HUES6 (cell line): ENCODE results near the gene NANS.
A peak's percentile ranks its signal among the peaks of the same experiment; 100 is the strongest.

ENCODE experiments used
- H3K27ac ChIP-seq: 2 replicates; pipeline ENCODE4 v1.7.0; 2013; ENCODE audit warnings: low read depth, mild to moderate bottlenecking, low read length, inconsistent platforms
- H3K27me3 ChIP-seq: 2 replicates; pipeline ENCODE4 v1.6.1; 2013; ENCODE audit warnings: low read length; ENCODE audit not compliant: control insufficient read depth, insufficient read depth
- H3K36me3 ChIP-seq: 2 replicates; pipeline ENCODE4 v1.6.1; 2013; ENCODE audit warnings: low read length; ENCODE audit not compliant: control insufficient read depth, insufficient read depth
- H3K4me1 ChIP-seq: 2 replicates; pipeline ENCODE4 v1.6.1; 2013; ENCODE audit warnings: low read length; ENCODE audit not compliant: control insufficient read depth, insufficient read depth
- H3K4me3 ChIP-seq: 2 replicates; pipeline ENCODE4 v1.5.1; 2013; ENCODE audit warnings: low read depth, low read length
- H3K9ac ChIP-seq: one replicate; pipeline ENCODE4 v1.6.1; 2013; ENCODE audit warnings: mild to moderate bottlenecking, low read length
- H3K9me3 ChIP-seq: 2 replicates; pipeline ENCODE4 v1.6.1; 2013; ENCODE audit warnings: low read depth, low read length; ENCODE audit not compliant: control insufficient read depth, insufficient read depth

NANS gene, protein sequence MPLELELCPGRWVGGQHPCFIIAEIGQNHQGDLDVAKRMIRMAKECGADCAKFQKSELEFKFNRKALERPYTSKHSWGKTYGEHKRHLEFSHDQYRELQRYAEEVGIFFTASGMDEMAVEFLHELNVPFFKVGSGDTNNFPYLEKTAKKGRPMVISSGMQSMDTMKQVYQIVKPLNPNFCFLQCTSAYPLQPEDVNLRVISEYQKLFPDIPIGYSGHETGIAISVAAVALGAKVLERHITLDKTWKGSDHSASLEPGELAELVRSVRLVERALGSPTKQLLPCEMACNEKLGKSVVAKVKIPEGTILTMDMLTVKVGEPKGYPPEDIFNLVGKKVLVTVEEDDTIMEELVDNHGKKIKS

GRCh38 chr9:98056269-98057137 is at the start of gene NANS:
NANS (plus strand) TSS chr9:98056732; CDS start chr9:98056809, 77 bp downstream.
- peaks cover 7% of the 10 kb centered on the region for H3K36me3 ChIP-seq
- no peak within 1 kb of the TSS for H3K27ac ChIP-seq
- peak within 1 kb of the TSS; percentile 79 for H3K9ac ChIP-seq

GRCh38 chr9:98007251-98007928 is 49.1 kb upstream of the NANS start:
- Histone ChIP-seq H3K27me3 (no peaks in the 10 kb centered on the region), H3K27ac (no peak overlapping the region), H3K36me3 (peaks cover 88% of the 10 kb centered on the region)

More at GRCh38 chr9:98056269-98057137, at the start of gene NANS:
- Histone ChIP-seq H3K4me1 (0 out of 2 replicates have a peak, but pooled peaks cover 3% of the 10 kb centered on the region), H3K27me3 (no peaks in the 10 kb centered on the region), H3K4me3 (peak within 1 kb of the TSS; percentile 97), H3K9me3 (no peaks in the 10 kb centered on the region)

GRCh38 chr9:98008764-98009163 is 47.8 kb upstream of the NANS start:
- no peaks in the 10 kb centered on the region for H3K27me3 ChIP-seq
- H3K9me3 ChIP-seq = no peaks in the 10 kb centered on the region
- H3K36me3 ChIP-seq = peaks cover 90% of the 10 kb centered on the region
- no peaks in the 10 kb centered on the region for H3K4me1 ChIP-seq
- H3K4me3 ChIP-seq = no peak overlapping the region
- H3K9ac ChIP-seq = no peak overlapping the region
- H3K27ac ChIP-seq = no peak overlapping the region

More at GRCh38 chr9:98007251-98007928, 49.1 kb upstream of the NANS start:
- Histone ChIP-seq H3K4me3 (no peak overlapping the region), H3K9me3 (no peaks in the 10 kb centered on the region), H3K4me1 (no peaks in the 10 kb centered on the region), H3K9ac (no peak overlapping the region)

DNA sequence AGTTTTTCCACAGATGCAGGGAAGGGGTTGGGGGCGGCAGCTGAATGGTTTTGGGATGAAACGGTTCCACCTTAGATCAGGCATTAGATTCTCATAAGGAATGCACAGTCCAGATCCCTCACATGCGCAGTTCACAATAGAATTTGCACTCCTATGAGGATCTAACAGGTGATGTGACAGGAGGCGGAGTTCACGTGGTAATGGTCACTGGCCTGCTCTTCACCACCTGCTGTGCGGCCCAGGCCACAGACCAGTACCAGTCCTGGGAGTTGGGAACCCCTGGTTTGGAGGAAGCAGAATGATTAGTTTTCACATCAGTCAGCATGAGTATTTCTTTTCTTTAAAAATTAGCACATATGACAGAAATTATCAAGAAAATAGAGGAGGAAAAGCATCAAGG is 47.1 kb upstream of the NANS start:
- Histone ChIP-seq H3K9ac (no peak overlapping the region), H3K9me3 (no peaks in the 10 kb centered on the region), H3K36me3 (peaks cover 89% of the 10 kb centered on the region), H3K4me1 (no peaks in the 10 kb centered on the region), H3K27me3 (no peaks in the 10 kb centered on the region), H3K27ac (no peak overlapping the region), H3K4me3 (no peak overlapping the region)

DNA sequence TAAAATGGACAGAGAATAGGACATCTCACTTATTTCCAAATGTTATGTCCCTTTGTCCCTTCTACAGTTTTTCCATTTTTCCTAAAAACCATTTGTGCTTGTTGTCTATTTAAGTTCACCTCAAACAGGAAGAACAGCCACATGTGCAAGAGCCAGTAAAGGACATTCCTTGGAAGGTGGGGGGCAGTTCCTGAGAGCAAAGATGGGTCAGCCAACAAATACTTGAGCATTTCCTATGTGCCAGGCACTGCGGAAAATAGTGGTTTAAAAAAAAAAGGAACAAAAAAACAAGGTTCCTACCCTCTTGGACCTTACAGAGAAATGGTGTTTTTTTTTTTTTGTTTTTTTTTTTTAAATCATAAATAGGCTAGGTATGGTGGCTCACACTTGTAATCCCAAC is 46.6 kb upstream of the NANS start:
- H3K27me3 ChIP-seq = no peaks in the 10 kb centered on the region
- H3K4me1 ChIP-seq = no peaks in the 10 kb centered on the region
- H3K27ac ChIP-seq = no peak overlapping the region
- no peaks in the 10 kb centered on the region for H3K9me3 ChIP-seq
- H3K9ac ChIP-seq = no peak overlapping the region
- H3K4me3 ChIP-seq = no peak overlapping the region
- peaks cover 89% of the 10 kb centered on the region for H3K36me3 ChIP-seq

DNA sequence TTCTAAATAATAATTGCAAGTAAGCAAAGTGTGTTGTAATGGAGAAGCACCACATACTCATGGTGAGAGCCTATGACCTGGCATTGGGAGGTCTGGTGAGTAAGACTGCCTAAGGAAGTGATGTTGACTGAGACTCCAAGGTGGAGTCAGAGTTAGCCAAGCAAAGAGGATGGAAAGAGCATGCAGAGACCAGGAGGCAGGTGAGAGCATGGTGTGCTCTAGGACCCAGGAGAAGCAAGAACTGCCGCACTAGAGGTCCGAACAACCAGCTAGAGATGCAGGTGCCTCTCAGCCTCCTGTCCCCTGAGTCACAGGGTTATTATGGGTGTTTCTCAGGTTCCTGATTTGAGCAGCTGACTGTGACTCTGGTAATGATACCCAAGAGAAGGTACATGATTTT is 46.1 kb upstream of the NANS start:
- Histone ChIP-seq H3K36me3 (peaks cover 89% of the 10 kb centered on the region), H3K4me3 (no peak overlapping the region), H3K9me3 (no peaks in the 10 kb centered on the region)

DNA sequence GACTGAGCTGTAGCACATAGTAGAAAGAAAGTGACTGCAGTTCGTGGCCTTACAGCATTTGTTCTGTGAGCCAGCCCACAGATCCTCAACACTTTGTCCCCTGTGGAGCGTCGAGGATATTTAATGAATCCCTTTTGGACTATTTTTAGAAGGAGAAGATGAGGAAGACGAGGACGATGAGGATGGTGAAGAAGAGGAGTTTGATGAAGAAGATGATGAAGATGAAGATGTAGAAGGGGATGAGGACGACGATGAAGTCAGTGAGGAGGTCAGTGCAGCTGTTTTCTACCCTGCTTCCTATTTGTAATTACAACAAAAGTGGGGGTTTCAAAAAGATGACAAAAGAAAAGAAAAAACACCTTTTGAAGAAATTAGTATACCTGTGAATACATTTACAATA is 45.4 kb upstream of the NANS start:
- peaks cover 89% of the 10 kb centered on the region for H3K36me3 ChIP-seq
- H3K9me3 ChIP-seq = no peaks in the 10 kb centered on the region
- no peak overlapping the region for H3K9ac ChIP-seq
- H3K27me3 ChIP-seq = no peaks in the 10 kb centered on the region
- H3K4me1 ChIP-seq = no peaks in the 10 kb centered on the region
- H3K4me3 ChIP-seq = no peak overlapping the region
- no peak overlapping the region for H3K27ac ChIP-seq

More for the DNA sequence above, 46.1 kb upstream of the NANS start:
- Histone ChIP-seq H3K27ac (no peak overlapping the region), H3K4me1 (no peaks in the 10 kb centered on the region), H3K9ac (no peak overlapping the region), H3K27me3 (no peaks in the 10 kb centered on the region)

DNA sequence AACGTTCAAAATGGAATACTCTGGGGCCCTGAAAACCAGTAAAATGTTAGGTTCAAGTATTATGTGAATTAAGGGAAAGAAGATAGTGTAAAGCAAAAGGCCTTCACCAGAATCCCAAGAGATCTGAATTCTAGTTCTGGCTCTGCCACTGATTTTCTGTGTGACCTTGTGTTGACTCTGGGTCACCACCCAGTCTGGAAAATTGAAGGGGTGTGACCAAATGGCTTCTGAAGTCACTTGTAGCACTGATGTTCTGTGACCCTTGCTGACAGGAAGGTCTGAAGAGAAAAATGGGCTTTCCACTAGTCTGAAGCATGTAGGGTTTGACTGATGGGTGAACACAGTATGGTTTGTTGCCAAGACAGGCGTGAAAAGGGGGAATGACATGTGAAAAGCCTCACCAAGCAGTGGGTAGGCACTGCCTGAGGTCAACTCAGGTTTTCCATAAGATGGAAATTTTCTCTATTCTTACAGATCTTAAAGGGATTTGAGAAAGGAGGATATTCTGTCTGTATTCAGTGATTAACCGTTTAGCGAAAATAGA is 40.3 kb upstream of the NANS start:
- Histone ChIP-seq H3K4me3 (no peak overlapping the region), H3K9me3 (no peaks in the 10 kb centered on the region), H3K36me3 (peaks cover 88% of the 10 kb centered on the region), H3K27ac (no peak overlapping the region), H3K27me3 (no peaks in the 10 kb centered on the region), H3K9ac (no peak overlapping the region), H3K4me1 (no peaks in the 10 kb centered on the region)

- H3K4me1 ChIP-seq = peaks cover 5% of the 10 kb centered on the region; the same call in 1 of the 2 replicates
- no peak overlapping the region for H3K27ac ChIP-seq
- H3K27me3 ChIP-seq = no peaks in the 10 kb centered on the region
- H3K9ac ChIP-seq = no peak overlapping the region
- no peaks in the 10 kb centered on the region for H3K9me3 ChIP-seq
- H3K36me3 ChIP-seq = peaks cover 83% of the 10 kb centered on the region
- H3K4me3 ChIP-seq = no peak overlapping the region
Measured at GRCh38 chr9:98017306-98017705, 39.2 kb upstream of the NANS start.

DNA sequence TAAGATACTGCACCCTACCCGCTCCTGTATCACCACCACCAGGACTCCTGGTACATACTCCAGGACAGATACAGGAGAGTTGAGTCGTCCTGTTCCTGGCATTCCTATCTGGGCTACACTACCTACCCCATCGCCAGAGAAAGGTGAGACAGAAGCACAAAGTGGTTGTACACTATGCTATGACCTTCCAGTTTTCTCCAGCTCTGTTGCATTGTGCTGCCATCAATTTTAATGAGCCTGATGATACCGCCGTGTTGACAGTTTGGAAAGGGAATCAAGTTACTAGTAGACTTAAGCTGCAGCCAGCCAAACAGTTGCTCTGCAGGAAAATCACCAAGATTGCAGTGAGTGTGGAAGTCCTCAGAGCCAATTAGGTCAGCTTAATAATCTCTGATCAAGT is 38.2 kb upstream of the NANS start:
- Histone ChIP-seq H3K36me3 (peaks cover 73% of the 10 kb centered on the region), H3K27me3 (no peaks in the 10 kb centered on the region), H3K9me3 (no peaks in the 10 kb centered on the region), H3K9ac (no peak overlapping the region), H3K27ac (no peak overlapping the region), H3K4me3 (no peak overlapping the region), H3K4me1 (peaks cover 5% of the 10 kb centered on the region; the same call in 1 of the 2 replicates)
